Medulla oblongata (tissue), 1 donor: ENCODE data around the gene SERPINI1.

Experiments
- DNase-seq: peaks from one replicate; pipeline ENCODE4 v3.0.0-alpha.2; 2015; ENCODE audit errors: extremely low spot score

The SERPINI1 gene

GRCh38 chr3:167851171-167851570, 115.7 kb downstream of the SERPINI1 start:
- DNase-seq, result no peak

DNA sequence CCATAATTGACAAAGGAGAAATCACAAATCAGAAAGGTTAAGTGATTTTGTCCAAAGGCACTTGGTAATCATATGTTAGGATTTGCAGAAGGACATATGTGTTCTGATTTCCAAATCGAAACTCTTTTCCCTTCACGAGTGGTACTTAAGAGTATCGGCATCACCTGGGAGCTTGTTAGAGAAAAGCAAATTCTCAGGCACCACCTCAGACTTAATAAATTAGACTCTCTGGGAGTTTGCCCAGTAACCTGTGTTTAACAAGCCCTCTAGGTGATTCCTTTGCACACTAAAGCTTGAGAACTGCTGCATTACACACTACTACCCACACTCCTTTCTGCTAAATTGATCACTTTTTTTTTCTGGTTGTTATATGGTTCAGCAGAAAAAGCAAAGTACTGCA, 116.2 kb downstream of the SERPINI1 start:
- no peak for DNase-seq

GRCh38 chr3:167852216-167852615, 116.7 kb downstream of the SERPINI1 start:
- no peak for DNase-seq

GRCh38 chr3:167854063-167854462, 118.5 kb downstream of the SERPINI1 start:
- DNase-seq, result no peak

DNA sequence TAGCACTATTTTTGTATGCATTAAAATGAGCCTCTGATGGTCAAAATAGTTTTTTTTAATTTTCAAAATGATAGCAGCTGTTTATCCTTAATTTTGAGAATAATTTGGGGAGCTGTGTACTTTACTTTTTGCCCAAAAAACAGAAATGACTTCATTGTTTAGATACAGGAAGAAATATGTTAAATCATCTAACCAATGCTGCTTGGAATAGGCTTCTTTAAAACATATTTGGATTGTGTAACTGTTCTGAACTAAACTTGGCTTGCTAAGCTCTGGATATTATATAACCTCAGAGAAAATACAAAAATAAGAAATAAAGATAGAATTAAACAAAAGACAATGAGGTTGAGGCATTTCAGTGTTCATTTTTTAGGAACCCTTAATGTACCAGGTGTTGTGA, 119.3 kb downstream of the SERPINI1 start:
- DNase-seq, result no peak

DNA sequence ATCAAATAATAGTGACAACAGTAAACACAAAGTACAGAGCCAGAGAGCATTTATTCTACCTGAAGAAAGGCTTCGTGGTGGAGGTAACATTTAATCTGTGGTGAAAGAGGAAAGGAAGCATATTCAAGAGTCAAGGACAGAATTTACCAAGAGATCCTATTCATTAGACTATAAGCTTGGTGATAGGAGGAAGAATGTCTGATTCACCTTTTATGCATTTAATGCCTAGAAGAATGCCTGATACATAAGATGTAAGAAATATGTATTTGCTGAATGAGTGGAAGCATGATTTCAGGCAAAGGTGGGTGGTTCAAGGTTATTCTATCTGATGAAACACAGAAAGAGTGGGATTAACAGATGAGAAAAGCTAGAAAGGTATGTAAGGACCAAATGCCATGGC, 119.8 kb downstream of the SERPINI1 start:
- no peak for DNase-seq

DNA sequence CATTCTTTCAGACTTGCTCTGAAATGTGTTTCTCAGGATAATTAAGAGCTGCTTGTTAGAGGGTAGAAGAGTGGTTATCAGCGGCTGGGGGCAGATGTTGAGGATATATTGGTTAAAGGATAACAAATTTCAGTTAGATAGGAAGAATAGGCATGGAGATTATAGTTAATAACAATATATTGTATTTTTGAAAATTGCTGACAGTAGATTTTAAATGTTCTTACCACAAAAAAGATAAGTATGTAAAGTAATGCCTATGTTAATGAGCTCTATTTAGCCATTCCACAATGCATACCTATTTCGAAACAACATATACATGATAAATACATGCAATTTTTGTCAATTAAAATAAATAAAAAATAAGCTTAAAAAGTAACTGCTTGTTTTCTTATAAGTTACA, 123.3 kb downstream of the SERPINI1 start:
- no peak for DNase-seq

GRCh38 chr3:167859610-167860009, 124.1 kb downstream of the SERPINI1 start:
- peak; percentile 32 for DNase-seq

DNA sequence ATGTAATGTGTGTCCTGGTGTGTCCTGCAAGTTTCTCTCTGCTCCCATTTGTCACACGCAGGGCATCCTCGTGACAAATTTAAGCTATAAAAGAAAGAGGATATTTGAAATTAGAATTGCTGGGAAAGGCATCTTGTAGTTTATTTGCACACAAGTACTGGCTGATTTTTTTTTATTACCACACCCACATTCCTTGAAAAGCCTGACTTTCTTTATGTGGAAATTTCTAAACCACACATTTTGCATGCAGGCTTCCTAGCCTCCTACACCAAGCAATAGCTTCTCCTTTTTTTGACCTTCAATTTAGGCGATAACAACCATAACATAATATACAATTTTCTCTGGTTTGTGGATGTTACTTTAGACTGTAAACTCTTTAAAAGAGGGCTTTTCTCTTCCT, 126.1 kb downstream of the SERPINI1 start:
- no peak for DNase-seq

GRCh38 chr3:167862104-167862730, 126.7 kb downstream of the SERPINI1 start:
- DNase-seq, result no peak

- no peak for DNase-seq
Observed at GRCh38 chr3:167863811-167864551, 128.5 kb downstream of the SERPINI1 start.

GRCh38 chr3:167864552-167864874, 129.0 kb downstream of the SERPINI1 start:
- DNase-seq, result no peak

GRCh38 chr3:167866331-167866730, 130.8 kb downstream of the SERPINI1 start:
- no peak for DNase-seq

GRCh38 chr3:167867981-167868380, 132.5 kb downstream of the SERPINI1 start:
- no peak for DNase-seq

DNA sequence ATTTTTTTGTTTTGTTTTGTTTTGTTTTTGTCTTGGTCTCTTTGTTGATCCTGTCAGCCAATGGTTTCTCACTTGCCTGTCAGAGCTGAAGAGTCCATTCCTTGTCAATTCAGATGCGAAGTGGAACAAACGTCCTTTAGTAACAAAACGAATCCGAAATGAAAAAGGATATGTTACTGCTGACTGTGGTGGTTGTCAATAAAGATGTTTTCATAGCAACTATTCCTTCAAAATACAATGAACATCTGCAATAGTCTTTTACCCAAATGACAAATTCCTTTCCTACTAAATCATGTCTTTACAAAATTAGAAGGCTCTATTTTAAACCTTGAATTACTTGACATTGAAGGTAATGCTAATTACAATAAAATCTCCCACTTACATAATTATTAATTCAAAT, 134.7 kb downstream of the SERPINI1 start:
- DNase-seq, result no peak

DNA sequence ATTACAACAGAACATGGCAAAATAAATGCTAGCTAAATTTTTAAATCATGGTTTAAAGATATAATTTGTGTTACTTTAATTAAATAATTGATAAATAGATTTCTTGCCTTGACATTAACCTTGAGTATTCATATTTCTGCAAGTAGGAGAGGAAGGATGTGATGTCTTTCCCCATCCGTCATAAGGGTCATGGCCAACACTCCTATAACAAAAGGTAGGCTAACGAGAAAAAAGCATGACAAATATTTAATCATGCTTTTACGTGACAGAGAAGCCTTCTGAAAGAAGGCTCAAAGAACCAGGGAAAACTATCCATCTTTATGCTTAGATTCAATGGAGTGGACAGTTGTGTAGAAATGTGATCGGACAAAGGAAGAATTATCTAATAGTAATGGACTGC, 135.2 kb downstream of the SERPINI1 start:
- DNase-seq, result no peak

GRCh38 chr3:167872032-167872431, 136.5 kb downstream of the SERPINI1 start:
- no peak for DNase-seq

GRCh38 chr3:167872941-167873340, 137.4 kb downstream of the SERPINI1 start:
- no peak for DNase-seq

GRCh38 chr3:167874671-167875372, 139.3 kb downstream of the SERPINI1 start:
- peak; percentile 20 for DNase-seq
